GM12801 (cell line): ENCODE data around the gene NT5DC4.

Experiments used
- CTCF ChIP-seq: IDR thresholded peaks from one replicate; pipeline ENCODE4 v1.5.1; 2011; ENCODE audit warnings: control low read depth; ENCODE audit not compliant: insufficient read length; ENCODE audit errors: extremely low read depth

NT5DC4 gene

GRCh38 chr2:112772322-112772721, 51.5 kb downstream of the NT5DC4 start:
- no peak for TF ChIP-seq CTCF

DNA sequence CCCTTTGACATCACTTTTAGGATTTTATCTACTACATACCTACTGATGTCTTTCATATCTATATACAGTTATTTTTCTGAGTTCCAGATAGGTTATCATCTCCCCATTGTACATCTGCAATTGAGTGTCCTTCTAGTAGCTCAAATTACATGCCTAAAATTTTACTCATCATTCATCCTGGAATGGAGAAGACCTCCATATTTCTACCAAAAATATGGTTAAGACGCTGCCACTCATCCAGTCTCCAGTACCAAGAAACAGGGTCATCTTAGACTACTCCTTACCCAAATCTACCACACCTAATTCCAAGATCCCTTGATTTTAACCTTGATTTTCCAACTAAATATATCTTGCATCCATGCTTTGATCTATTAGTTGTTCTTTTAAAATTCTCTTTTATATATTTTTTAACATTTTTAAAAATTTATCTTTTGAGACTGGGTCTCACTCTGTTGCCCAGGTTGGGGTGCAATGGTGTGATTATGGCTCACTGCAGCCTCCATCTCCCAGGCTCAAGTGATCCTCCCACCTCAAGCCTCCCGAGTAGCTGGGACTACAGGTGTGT, 52.2 kb downstream of the NT5DC4 start:
- no peak for TF ChIP-seq CTCF

- TF ChIP-seq CTCF = no peak
Measured at GRCh38 chr2:112773556-112773955, 52.7 kb downstream of the NT5DC4 start.

DNA sequence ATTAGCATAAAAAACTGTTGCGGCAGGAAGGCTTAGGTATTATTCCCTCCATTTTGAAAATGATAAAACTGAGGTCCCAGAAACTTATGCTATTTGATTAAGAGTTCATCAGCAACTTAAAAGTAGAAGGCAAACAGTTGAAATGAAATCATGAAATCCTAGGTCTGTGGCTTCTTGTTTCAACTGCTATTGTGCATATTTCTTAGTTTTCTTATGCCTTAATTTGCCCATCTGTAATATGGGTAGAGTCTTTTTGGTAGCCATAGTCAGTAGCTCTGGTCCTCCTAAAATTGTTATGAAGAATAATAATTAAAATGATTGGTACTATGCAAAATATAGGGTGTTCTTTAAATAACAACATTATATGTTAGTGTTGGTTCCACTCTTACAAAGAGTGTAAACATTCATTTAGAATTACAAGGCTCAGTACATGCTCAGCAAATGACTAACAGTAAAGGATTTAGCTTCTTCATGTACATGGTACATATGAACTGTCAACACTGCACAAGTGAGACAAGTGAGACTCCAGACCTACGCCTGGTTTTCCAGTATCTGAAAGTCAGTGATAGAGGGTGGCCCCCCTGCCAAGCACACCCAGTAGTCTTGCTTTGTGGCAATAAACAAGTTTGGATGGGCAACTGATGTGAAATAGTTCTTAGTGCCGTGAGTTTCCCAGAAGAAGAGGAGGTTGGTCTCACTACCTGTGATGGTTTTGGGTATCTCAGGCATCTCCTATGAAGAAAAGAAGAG, 53.9 kb downstream of the NT5DC4 start:
- TF ChIP-seq CTCF = no peak

DNA sequence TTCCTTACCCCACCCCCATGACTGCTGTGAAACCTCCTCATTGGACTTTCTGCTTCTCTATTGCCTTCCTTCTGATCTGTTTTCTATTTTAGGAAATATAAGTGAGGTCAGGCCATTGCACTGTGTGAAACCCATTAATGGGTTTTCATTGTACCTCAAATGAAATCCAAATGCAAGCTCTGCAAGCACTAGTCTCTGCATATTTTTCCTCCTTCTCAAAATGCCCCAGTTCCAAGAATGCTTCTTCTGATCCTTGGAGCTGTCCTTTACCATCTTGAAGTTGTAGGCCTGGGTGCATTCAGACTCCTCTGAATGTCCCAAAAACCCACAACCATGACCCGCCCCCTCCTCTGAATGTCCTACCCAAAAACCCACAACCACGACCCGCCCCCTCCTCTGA, 55.3 kb downstream of the NT5DC4 start:
- TF ChIP-seq CTCF = no peak

GRCh38 chr2:112777036-112777435, 56.2 kb downstream of the NT5DC4 start:
- no peak for TF ChIP-seq CTCF

DNA sequence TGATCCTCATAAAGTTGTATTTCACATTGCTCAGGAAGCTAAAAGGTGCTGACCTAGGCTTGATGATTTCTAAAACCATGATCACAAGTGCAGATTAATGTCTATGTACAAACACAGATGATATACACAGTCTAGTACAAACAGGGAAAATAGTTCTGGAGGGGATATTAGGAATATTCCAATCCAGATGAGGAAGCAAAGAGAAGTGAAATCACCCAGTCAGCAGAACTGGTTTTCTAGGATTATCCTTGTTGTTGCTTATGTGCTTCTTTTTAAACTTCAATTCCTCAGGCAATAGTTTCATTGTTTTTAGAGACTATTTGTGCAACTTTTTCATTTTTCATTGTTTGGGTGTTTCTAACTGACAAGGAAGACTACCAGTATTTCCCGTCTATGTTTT, 58.8 kb downstream of the NT5DC4 start:
- TF ChIP-seq CTCF = no peak
